Tibial nerve (tissue), 4 donors: Measurements from ENCODE around the gene BMPR1B. TPM values are rescaled to one million over a fixed set of nuclear protein-coding genes. Genes with fewer than 3 reads are reported as not detected.
"Not testable (repeated sequence)": the region's sequence is repeated elsewhere in the genome, so short reads cannot be mapped to it uniquely, and the experiment has no call there.

Experiments
- DNase-seq, 2 donors: peaks; one replicate each; pipeline ENCODE4 v3.0.0-alpha.2; 2019; ENCODE audit warnings: low spot score in 2 of 2
- H3K27ac ChIP-seq, 4 donors: fragments of 200-600 bp; sonication (generic) in 3 of 4; one replicate each; pipeline ENCODE4 v1.5.1; 2017 to 2019; ENCODE audit warnings: mild to moderate bottlenecking in 1 of 4
- H3K27me3 ChIP-seq, 2 donors: fragments of 200-600 bp; sonication (generic) in 1 of 2; one replicate each; pipeline versions ENCODE4 v1.5.1 to v1.6.0; 2017 to 2019
- H3K36me3 ChIP-seq, 3 donors: fragments of 200-600 bp; sonication (generic); one replicate each; pipeline ENCODE4 v1.5.1; 2018 to 2019
- H3K4me1 ChIP-seq, 4 donors: fragments of 200-600 bp; sonication (generic) in 3 of 4; one replicate each; pipeline ENCODE4 v1.5.1; 2017 to 2019
- H3K4me3 ChIP-seq, 4 donors: fragments of 200-600 bp; sonication (generic) in 3 of 4; one replicate each; pipeline ENCODE4 v1.5.1; 2017 to 2019; ENCODE audit warnings: mild to moderate bottlenecking in 1 of 4, moderate library complexity in 1 of 4
- H3K9me3 ChIP-seq, 4 donors: fragments of 200-600 bp; sonication (generic) in 3 of 4; one replicate each; pipeline ENCODE4 v1.5.1; 2017 to 2019
- EP300 ChIP-seq, 2 donors: sonication (generic); formaldehyde crosslinking; IDR thresholded peaks; one replicate each; pipeline ENCODE4 v1.6.1; 2017; ENCODE audit warnings: antibody characterized with exemption in 2 of 2, mild to moderate bottlenecking in 1 of 2
- POLR2A ChIP-seq, 2 donors: fragments of 450-650 bp; IDR thresholded peaks; one replicate each; pipeline ENCODE4 v1.6.1; 2017; ENCODE audit warnings: antibody characterized with exemption in 2 of 2, mild to moderate bottlenecking in 2 of 2, moderate library complexity in 2 of 2
- WGBS, 2 donors: methylation state at CpG; one replicate each; pipeline ENCODE4 v1.1.5; 2018; 5-methylcytosine and 5-hydroxymethylcytosine counted together
- total RNA-seq, 4 donors: library from RNA; depleted of rRNA; stranded (reverse); fragments of >200 nt; gene quantifications; one replicate each; pipeline ENCODE4 v1.1.0, GENCODE V29; 2016
- TF ChIP-seq, protein P1 (sequence below), 5 experiments: fragments of 200-600 bp in 3 of 5; fragments of 450-650 bp in 2 of 5; sonication (generic) in 3 of 5; IDR thresholded peaks; one replicate each; pipeline ENCODE4 v1.5.1; 2016 to 2019; ENCODE audit warnings: antibody characterized with exemption in 5 of 5, mild to moderate bottlenecking in 3 of 5, moderate library complexity in 2 of 5

Gene BMPR1B
- total RNA-seq, 4 donors from 2014 or later: 9.3 to 32.1 (median 26.1) TPM

- TF ChIP-seq EP300 (IDR thresholded peaks at IDR 0.05) (no peak), POLR2A (IDR thresholded peaks at IDR 0.05) (no peak)
- TF ChIP-seq, protein P1, sequence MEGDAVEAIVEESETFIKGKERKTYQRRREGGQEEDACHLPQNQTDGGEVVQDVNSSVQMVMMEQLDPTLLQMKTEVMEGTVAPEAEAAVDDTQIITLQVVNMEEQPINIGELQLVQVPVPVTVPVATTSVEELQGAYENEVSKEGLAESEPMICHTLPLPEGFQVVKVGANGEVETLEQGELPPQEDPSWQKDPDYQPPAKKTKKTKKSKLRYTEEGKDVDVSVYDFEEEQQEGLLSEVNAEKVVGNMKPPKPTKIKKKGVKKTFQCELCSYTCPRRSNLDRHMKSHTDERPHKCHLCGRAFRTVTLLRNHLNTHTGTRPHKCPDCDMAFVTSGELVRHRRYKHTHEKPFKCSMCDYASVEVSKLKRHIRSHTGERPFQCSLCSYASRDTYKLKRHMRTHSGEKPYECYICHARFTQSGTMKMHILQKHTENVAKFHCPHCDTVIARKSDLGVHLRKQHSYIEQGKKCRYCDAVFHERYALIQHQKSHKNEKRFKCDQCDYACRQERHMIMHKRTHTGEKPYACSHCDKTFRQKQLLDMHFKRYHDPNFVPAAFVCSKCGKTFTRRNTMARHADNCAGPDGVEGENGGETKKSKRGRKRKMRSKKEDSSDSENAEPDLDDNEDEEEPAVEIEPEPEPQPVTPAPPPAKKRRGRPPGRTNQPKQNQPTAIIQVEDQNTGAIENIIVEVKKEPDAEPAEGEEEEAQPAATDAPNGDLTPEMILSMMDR (IDR thresholded peaks at IDR 0.05): no peak
- peak overlapping the region in 1 of 4 donors; percentile 7 for H3K4me3 ChIP-seq
- peak overlapping the region in 2 of 4 donors; percentile 51 to 80 for H3K27ac ChIP-seq
- no peaks in the 10 kb centered on the region for H3K36me3 ChIP-seq
- no peaks in the 10 kb centered on the region for H3K9me3 ChIP-seq
- DNase-seq: no peak
- 29 to 32% methylated on average over 2 of the region's 2 CpGs for WGBS, 2 donors
- peaks cover 0 to 37% (median 2%) of the 10 kb centered on the region in 4 donors for H3K4me1 ChIP-seq
- no peaks in the 10 kb centered on the region for H3K27me3 ChIP-seq
Observed at GRCh38 chr4:95051702-95052020, 293.9 kb downstream of the BMPR1B start.

DNA sequence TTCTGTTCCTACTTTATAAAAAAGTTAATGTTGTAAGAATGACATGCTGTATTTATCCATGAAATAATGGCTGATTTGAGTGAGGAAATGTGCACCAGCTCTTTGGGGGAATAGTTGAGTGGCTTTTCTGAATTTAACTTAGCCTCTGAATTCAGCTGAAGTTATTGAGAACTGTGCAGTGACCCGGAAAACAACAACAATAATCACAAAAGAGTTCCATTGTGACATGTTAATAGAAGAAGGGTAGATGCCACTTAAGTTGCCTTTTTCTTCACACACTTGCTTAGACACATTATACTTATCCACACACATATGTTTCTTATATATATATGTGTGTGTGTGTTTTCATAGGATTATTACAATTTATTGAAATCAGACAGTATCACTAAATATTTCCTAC, 301.2 kb downstream of the BMPR1B start:
- Histone ChIP-seq H3K4me1 (peaks cover 0 to 30% (median 0%) of the 10 kb centered on the region in 4 donors), H3K9me3 (no peaks in the 10 kb centered on the region), H3K27ac (no peak overlapping the region), H3K36me3 (no peaks in the 10 kb centered on the region), H3K4me3 (no peak overlapping the region), H3K27me3 (no peaks in the 10 kb centered on the region)
- 41 to 42% methylated on average over 1 of the region's 1 CpG for WGBS, 2 donors
- DNase-seq: no peak
- TF ChIP-seq POLR2A (IDR thresholded peaks at IDR 0.05) (no peak), EP300 (IDR thresholded peaks at IDR 0.05) (no peak)
- TF ChIP-seq, protein P1 (IDR thresholded peaks at IDR 0.05): no peak

GRCh38 chr4:95059663-95060062, 301.9 kb downstream of the BMPR1B start:
- 53 to 77% methylated on average over 1 of the region's 1 CpG for WGBS, 2 donors
- Histone ChIP-seq H3K27ac (no peak overlapping the region), H3K4me1 (peaks cover 0 to 30% (median 0%) of the 10 kb centered on the region in 4 donors), H3K27me3 (no peaks in the 10 kb centered on the region), H3K36me3 (no peaks in the 10 kb centered on the region), H3K4me3 (no peak overlapping the region), H3K9me3 (no peaks in the 10 kb centered on the region)
- TF ChIP-seq, protein P1 (IDR thresholded peaks at IDR 0.05): no peak
- no peak for TF ChIP-seq POLR2A (IDR thresholded peaks at IDR 0.05)
- no peak for TF ChIP-seq EP300 (IDR thresholded peaks at IDR 0.05)
- no peak for DNase-seq

GRCh38 chr4:95061220-95061619, 303.5 kb downstream of the BMPR1B start:
- TF ChIP-seq, protein P1 (IDR thresholded peaks at IDR 0.05): no peak
- TF ChIP-seq POLR2A (IDR thresholded peaks at IDR 0.05) (no peak), EP300 (IDR thresholded peaks at IDR 0.05) (no peak)
- WGBS, 2 donors: 67 to 82% methylated on average over 2 of the region's 2 CpGs
- Histone ChIP-seq H3K36me3 (no peaks in the 10 kb centered on the region), H3K4me3 (no peak overlapping the region), H3K27ac (no peak overlapping the region), H3K27me3 (no peaks in the 10 kb centered on the region), H3K4me1 (peaks cover 0 to 32% (median 0%) of the 10 kb centered on the region in 4 donors), H3K9me3 (no peaks in the 10 kb centered on the region)
- no peak for DNase-seq

DNA sequence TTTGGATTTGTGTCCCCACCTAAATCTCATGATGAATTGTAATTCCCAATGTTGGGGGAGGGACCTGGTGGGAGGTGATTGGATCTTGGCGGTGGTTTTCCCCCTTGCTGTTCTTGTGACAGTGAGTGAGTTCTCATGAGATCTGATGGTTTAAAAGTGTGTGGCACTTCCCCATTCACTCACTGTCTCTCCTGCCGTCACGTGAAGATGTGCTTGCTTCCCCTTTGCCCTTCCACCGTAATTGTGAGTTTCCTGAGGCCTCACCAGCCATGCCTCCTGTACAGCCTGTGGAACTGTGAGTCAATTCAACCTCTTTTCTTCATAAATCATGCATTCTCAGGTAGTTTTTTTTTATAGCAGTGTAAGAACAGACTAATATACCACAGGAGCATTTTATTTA, 304.0 kb downstream of the BMPR1B start:
- not testable (repeated sequence) for DNase-seq, H3K27ac ChIP-seq, H3K36me3 ChIP-seq, H3K27me3 ChIP-seq, H3K4me3 ChIP-seq, H3K9me3 ChIP-seq
- 72 to 85% methylated on average over 4 of the region's 4 CpGs for WGBS, 2 donors
- peaks cover 0 to 37% (median 0%) of the 10 kb centered on the region in 4 donors for H3K4me1 ChIP-seq

DNA sequence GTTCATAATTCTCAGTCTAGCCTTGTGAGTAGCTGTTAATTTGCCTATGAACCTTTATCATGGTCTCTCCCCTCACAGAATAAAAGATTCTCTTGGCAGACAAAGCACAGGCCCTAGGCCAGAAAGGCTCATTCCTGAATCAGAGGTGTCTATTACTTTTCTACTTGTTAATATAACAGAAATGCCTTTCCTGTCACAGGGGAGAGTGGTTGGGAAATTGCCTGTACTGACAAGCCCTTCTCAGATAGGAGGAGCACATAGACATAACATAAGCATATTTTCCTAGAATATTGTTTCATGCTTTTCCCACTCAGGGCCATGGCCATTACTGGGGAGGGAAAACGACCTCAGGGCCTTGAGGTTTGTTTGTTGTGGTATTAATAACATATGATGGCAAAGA, 308.3 kb downstream of the BMPR1B start:
- Histone ChIP-seq H3K27ac (no peak overlapping the region), H3K9me3 (no peaks in the 10 kb centered on the region), H3K36me3 (no peaks in the 10 kb centered on the region), H3K4me3 (no peak overlapping the region), H3K4me1 (peaks cover 0 to 21% (median 0%) of the 10 kb centered on the region in 4 donors), H3K27me3 (no peaks in the 10 kb centered on the region)
- no peak for DNase-seq
- 30 to 38% methylated on average over 1 of the region's 1 CpG for WGBS, 2 donors
- TF ChIP-seq, protein P1 (IDR thresholded peaks at IDR 0.05): no peak
- TF ChIP-seq EP300 (IDR thresholded peaks at IDR 0.05): no peak
- TF ChIP-seq POLR2A (IDR thresholded peaks at IDR 0.05): no peak
